Spinal cord (tissue), 10 donors: Measurements from ENCODE around the gene LHFPL6. TPM values are rescaled to one million over a fixed set of nuclear protein-coding genes. Genes with fewer than 3 reads are reported as not detected.
A peak's percentile ranks its signal among the peaks of the same experiment; 100 is the strongest.

Source experiments
- DNase-seq, 6 donors: peaks; one replicate each; pipeline versions ENCODE4 v3.0.0 to v3.0.0-alpha.2; 2013 to 2015; ENCODE audit warnings: low spot score in 6 of 6, low read depth in 4 of 6
- H3K27ac ChIP-seq: one replicate; pipeline ENCODE4 v1.5.1; 2013; ENCODE audit warnings: low read depth, low read length, control low read depth
- H3K27me3 ChIP-seq: one replicate; pipeline ENCODE4 v1.6.1; 2013; ENCODE audit warnings: low read length; ENCODE audit not compliant: control insufficient read depth, insufficient read depth
- H3K36me3 ChIP-seq: one replicate; pipeline ENCODE4 v1.6.1; 2013; ENCODE audit warnings: low read length; ENCODE audit not compliant: control insufficient read depth, insufficient read depth
- H3K4me1 ChIP-seq: one replicate; pipeline ENCODE4 v1.6.1; 2013; ENCODE audit warnings: low read length; ENCODE audit not compliant: control insufficient read depth, insufficient read depth
- H3K4me3 ChIP-seq: one replicate; pipeline ENCODE4 v1.5.1; 2013; ENCODE audit warnings: low read depth, low read length, control low read depth
- H3K9me3 ChIP-seq: one replicate; pipeline ENCODE4 v1.6.1; 2013; ENCODE audit warnings: low read length; ENCODE audit not compliant: control insufficient read depth, insufficient read depth
- WGBS: methylation state at CpG from one replicate; pipeline ENCODE4 v1.1.5; 2013; ENCODE audit warnings: missing lambda C conversion rate; ENCODE audit not compliant: insufficient coverage; 5-methylcytosine and 5-hydroxymethylcytosine counted together
- polyA plus RNA-seq, 2 donors: library from polyadenylated mRNA; unstranded; fragments of 120-200 nt; gene quantifications; one replicate each; pipeline ENCODE4 v1.2.1, GENCODE V29; 2013; ENCODE audit not compliant: insufficient read length in 2 of 2
- total RNA-seq, 2 donors: library from RNA; depleted of rRNA in 1 of 2; stranded (reverse); fragments of 120-200 nt in 1 of 2; fragments of >200 nt in 1 of 2; gene quantifications; one replicate each; pipeline versions ENCODE4 v1.2.3 to v1.2.4, GENCODE V29; 2013 to 2014
- donor health status: healthy.

The LHFPL6 gene
- total and polyA plus RNA-seq, 4 donors: 49.6 to 190 (median 66.4) TPM

GRCh38 chr13:39451301-39451700, 151.7 kb downstream of the LHFPL6 start:
- Histone ChIP-seq H3K27ac (peak overlapping the region; percentile 1), H3K4me1 (no peaks in the 10 kb centered on the region), H3K27me3 (no peaks in the 10 kb centered on the region), H3K9me3 (no peaks in the 10 kb centered on the region), H3K36me3 (no peaks in the 10 kb centered on the region), H3K4me3 (no peak overlapping the region)
- peak in 1 of 6 donors; percentile 32 for DNase-seq
- WGBS: no CpG with 5 or more reads among the region's 1 CpG

GRCh38 chr13:39450176-39450575, 152.8 kb downstream of the LHFPL6 start:
- H3K36me3 ChIP-seq: no peaks in the 10 kb centered on the region
- H3K4me1 ChIP-seq: no peaks in the 10 kb centered on the region
- no peak overlapping the region for H3K27ac ChIP-seq

GRCh38 chr13:39448834-39449233, 154.2 kb downstream of the LHFPL6 start:
- WGBS: no CpG with 5 or more reads among the region's 3 CpGs
- H3K36me3 ChIP-seq: no peaks in the 10 kb centered on the region
- no peaks in the 10 kb centered on the region for H3K27me3 ChIP-seq
- H3K4me3 ChIP-seq: no peak overlapping the region
- H3K4me1 ChIP-seq: no peaks in the 10 kb centered on the region
- DNase-seq: peak in 2 of 6 donors; percentile 24 to 31
- no peak overlapping the region for H3K27ac ChIP-seq
- no peaks in the 10 kb centered on the region for H3K9me3 ChIP-seq

More at GRCh38 chr13:39450176-39450575, 152.8 kb downstream of the LHFPL6 start:
- H3K4me3 ChIP-seq: no peak overlapping the region
- H3K27me3 ChIP-seq: no peaks in the 10 kb centered on the region
- no peak for DNase-seq
- no peaks in the 10 kb centered on the region for H3K9me3 ChIP-seq

GRCh38 chr13:39446865-39447264, 156.1 kb downstream of the LHFPL6 start:
- Histone ChIP-seq H3K4me3 (no peak overlapping the region), H3K4me1 (no peaks in the 10 kb centered on the region), H3K36me3 (no peaks in the 10 kb centered on the region), H3K27ac (no peak overlapping the region), H3K27me3 (peaks cover 2% of the 10 kb centered on the region), H3K9me3 (no peaks in the 10 kb centered on the region)
- DNase-seq: no peak
- no CpG with 5 or more reads among the region's 4 CpGs for WGBS

GRCh38 chr13:39444866-39445265, 158.1 kb downstream of the LHFPL6 start:
- Histone ChIP-seq H3K4me1 (no peaks in the 10 kb centered on the region), H3K36me3 (no peaks in the 10 kb centered on the region), H3K9me3 (no peaks in the 10 kb centered on the region), H3K27me3 (peaks cover 2% of the 10 kb centered on the region), H3K4me3 (no peak overlapping the region), H3K27ac (no peak overlapping the region)
- 83% methylated on average over 1 of the region's 2 CpGs for WGBS
- no peak for DNase-seq

GRCh38 chr13:39433651-39434050, 169.3 kb downstream of the LHFPL6 start:
- no peaks in the 10 kb centered on the region for H3K4me1 ChIP-seq
- H3K27ac ChIP-seq: no peak overlapping the region
- no peaks in the 10 kb centered on the region for H3K36me3 ChIP-seq
- H3K27me3 ChIP-seq: no peaks in the 10 kb centered on the region
- no peak overlapping the region for H3K4me3 ChIP-seq
- DNase-seq: no peak
- H3K9me3 ChIP-seq: peaks cover 3% of the 10 kb centered on the region
- WGBS: 67% methylated on average over 1 of the region's 1 CpG

- 67% methylated on average over 1 of the region's 1 CpG for WGBS
- Histone ChIP-seq H3K27ac (no peak overlapping the region), H3K27me3 (no peaks in the 10 kb centered on the region), H3K4me3 (no peak overlapping the region), H3K36me3 (no peaks in the 10 kb centered on the region), H3K9me3 (peaks cover 2% of the 10 kb centered on the region), H3K4me1 (no peaks in the 10 kb centered on the region)
- no peak for DNase-seq
Measured at GRCh38 chr13:39432196-39432595, 170.8 kb downstream of the LHFPL6 start.

- WGBS: 100% methylated on average over 1 of the region's 5 CpGs
- DNase-seq: no peak
- no peak overlapping the region for H3K27ac ChIP-seq
- H3K4me1 ChIP-seq: no peaks in the 10 kb centered on the region
- H3K27me3 ChIP-seq: no peaks in the 10 kb centered on the region
- no peaks in the 10 kb centered on the region for H3K36me3 ChIP-seq
- no peak overlapping the region for H3K4me3 ChIP-seq
- no peaks in the 10 kb centered on the region for H3K9me3 ChIP-seq
Measured at GRCh38 chr13:39422845-39423565, 180.0 kb downstream of the LHFPL6 start.

GRCh38 chr13:39419876-39420275, 183.1 kb downstream of the LHFPL6 start:
- no peaks in the 10 kb centered on the region for H3K9me3 ChIP-seq
- 71% methylated on average over 1 of the region's 4 CpGs for WGBS
- peak overlapping the region; percentile 10 for H3K27ac ChIP-seq
- peaks cover 8% of the 10 kb centered on the region for H3K4me1 ChIP-seq
- no peaks in the 10 kb centered on the region for H3K27me3 ChIP-seq
- peak in 2 of 6 donors; percentile 13 to 51 for DNase-seq
- no peaks in the 10 kb centered on the region for H3K36me3 ChIP-seq
- no peak overlapping the region for H3K4me3 ChIP-seq

- peaks cover 8% of the 10 kb centered on the region for H3K4me1 ChIP-seq
- no peaks in the 10 kb centered on the region for H3K36me3 ChIP-seq
- H3K27ac ChIP-seq: no peak overlapping the region
- DNase-seq: no peak
- H3K27me3 ChIP-seq: no peaks in the 10 kb centered on the region
- H3K4me3 ChIP-seq: no peak overlapping the region
- H3K9me3 ChIP-seq: no peaks in the 10 kb centered on the region
Measured at GRCh38 chr13:39419068-39419467, 183.9 kb downstream of the LHFPL6 start.
